Fibroblast of mammary gland (primary cell): Measurements from ENCODE around the gene DCAF8.

Experiments used
- DNase-seq: peaks from one replicate; pipeline ENCODE4 v3.0.0-alpha.2; 2010; ENCODE audit warnings: low read depth
- H3K4me3 ChIP-seq: 2 replicates; pipeline ENCODE4 v1.5.1; 2011; ENCODE audit warnings: low read depth, mild to moderate bottlenecking, low read length, moderate library complexity; ENCODE audit not compliant: control insufficient read depth
- TF ChIP-seq, protein P1 (sequence below): conservative IDR thresholded peaks from 2 replicates; pipeline ENCODE4 v1.5.1; 2011; ENCODE audit warnings: low read depth, low read length, inconsistent platforms; ENCODE audit not compliant: control insufficient read depth, insufficient read depth

Gene DCAF8

GRCh38 chr1:160193832-160194736, 68.3 kb downstream of the DCAF8 start:
- H3K4me3 ChIP-seq = no peak overlapping the region
- no peak for DNase-seq
- TF ChIP-seq, protein P1, sequence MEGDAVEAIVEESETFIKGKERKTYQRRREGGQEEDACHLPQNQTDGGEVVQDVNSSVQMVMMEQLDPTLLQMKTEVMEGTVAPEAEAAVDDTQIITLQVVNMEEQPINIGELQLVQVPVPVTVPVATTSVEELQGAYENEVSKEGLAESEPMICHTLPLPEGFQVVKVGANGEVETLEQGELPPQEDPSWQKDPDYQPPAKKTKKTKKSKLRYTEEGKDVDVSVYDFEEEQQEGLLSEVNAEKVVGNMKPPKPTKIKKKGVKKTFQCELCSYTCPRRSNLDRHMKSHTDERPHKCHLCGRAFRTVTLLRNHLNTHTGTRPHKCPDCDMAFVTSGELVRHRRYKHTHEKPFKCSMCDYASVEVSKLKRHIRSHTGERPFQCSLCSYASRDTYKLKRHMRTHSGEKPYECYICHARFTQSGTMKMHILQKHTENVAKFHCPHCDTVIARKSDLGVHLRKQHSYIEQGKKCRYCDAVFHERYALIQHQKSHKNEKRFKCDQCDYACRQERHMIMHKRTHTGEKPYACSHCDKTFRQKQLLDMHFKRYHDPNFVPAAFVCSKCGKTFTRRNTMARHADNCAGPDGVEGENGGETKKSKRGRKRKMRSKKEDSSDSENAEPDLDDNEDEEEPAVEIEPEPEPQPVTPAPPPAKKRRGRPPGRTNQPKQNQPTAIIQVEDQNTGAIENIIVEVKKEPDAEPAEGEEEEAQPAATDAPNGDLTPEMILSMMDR = no peak

DNA sequence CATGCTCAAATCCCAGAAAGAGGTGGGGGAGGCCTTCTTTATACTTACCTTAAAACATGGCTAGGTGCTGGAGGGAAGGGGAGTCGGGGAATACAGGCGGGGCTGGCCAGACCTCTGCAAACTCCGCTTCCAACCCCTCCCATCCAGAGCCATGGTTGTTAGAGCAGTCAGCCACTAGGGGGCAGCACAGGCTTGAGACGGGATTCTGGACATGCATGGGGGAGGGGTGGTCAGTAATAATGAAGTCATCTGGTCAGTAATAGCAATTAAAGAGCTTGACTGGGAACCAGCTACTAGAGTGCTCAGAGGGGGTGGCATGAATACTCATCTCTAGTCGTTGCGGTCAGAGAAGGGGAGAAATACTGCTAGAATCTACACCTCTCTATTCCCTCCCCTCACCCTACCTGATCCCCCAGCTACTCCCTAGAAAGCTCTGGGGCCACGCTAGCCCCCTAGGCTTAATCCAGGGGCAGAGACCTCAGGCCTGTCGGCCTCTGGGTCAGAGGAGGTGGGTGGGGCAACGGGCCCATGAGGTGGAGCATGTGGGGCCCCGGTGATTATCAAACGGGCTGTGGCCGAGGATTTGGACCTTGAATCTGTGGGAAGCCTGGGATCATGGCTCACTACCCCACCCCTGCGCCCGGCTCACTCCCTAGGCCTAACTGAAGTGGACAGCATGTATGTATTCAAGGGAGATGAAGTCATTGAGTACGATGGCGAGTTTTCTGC, 69.1 kb downstream of the DCAF8 start:
- H3K4me3 ChIP-seq = no peak overlapping the region

DNA sequence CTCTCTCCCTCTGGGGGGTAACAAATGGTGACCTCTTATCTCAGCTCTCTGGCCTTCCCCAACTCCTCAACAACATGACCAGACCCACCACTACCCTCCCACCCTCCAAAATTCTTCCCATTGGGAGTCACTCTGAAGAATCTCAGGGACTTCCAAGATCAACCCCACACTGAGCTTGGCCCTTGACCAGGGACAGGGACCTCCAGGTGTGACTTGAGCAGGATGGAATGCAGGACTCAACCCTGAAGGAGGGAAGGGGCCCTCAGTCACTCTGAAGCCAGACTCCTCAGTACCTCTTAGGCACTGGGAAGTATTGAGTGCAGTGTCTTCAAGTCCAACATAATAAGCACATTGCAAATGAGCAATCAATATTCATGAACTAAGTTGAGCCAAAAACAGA, 70.1 kb downstream of the DCAF8 start:
- TF ChIP-seq, protein P1 = no peak
- no peak for DNase-seq
- H3K4me3 ChIP-seq = no peak overlapping the region

More for the DNA sequence above, 69.1 kb downstream of the DCAF8 start:
- TF ChIP-seq, protein P1 = peak; percentile 94
- DNase-seq = peak; percentile 90

GRCh38 chr1:160191756-160192155, 70.6 kb downstream of the DCAF8 start:
- no peak for DNase-seq
- no peak overlapping the region for H3K4me3 ChIP-seq
- TF ChIP-seq, protein P1 = no peak

- no peak within 1 kb of the TSS for H3K4me3 ChIP-seq
- DNase-seq = peak; percentile 36
- TF ChIP-seq, protein P1 = no peak
These were observed 72.4 kb downstream of the DCAF8 start, which contains the start of gene CASQ1 for GRCh38 chr1:160189649-160190625. Gene CASQ1 (plus strand): TSS chr1:160190575. CDS start chr1:160190752, 177 bp downstream.

- DNase-seq = no peak
- TF ChIP-seq, protein P1 = no peak
- no peak overlapping the region for H3K4me3 ChIP-seq
These were observed 74.0 kb downstream of the DCAF8 start for GRCh38 chr1:160188341-160188740.
